Right cardiac atrium (tissue), 5 donors: Measurements from ENCODE around the gene APBB2. TPM values are rescaled to one million over a fixed set of nuclear protein-coding genes. Genes with fewer than 3 reads are reported as not detected.
"Not testable (repeated sequence)": the region's sequence is repeated elsewhere in the genome, so short reads cannot be mapped to it uniquely, and the experiment has no call there.

Experiments
- ATAC-seq, 2 donors: fragments of 200-7000 bp; cut with Tn5 transposase; one replicate each; pipeline versions ENCODE4 v1.8.0 to v1.9.1; 2020; ENCODE audit warnings: moderate library complexity in 2 of 2, mild to moderate bottlenecking in 1 of 2
- DNase-seq, 3 donors: peaks; one replicate each; pipeline ENCODE4 v3.0.0-alpha.2; 2020
- H3K27ac ChIP-seq: one replicate; pipeline ENCODE4 v1.5.1; 2013; ENCODE audit warnings: mild to moderate bottlenecking, low read length, control low read depth, moderate library complexity
- H3K27me3 ChIP-seq: one replicate; pipeline ENCODE4 v1.6.1; 2013; ENCODE audit not compliant: control insufficient read depth, insufficient read depth
- H3K4me1 ChIP-seq: one replicate; pipeline ENCODE4 v1.6.1; 2013; ENCODE audit warnings: low read length; ENCODE audit not compliant: control insufficient read depth, insufficient read depth
- H3K4me3 ChIP-seq: one replicate; pipeline ENCODE4 v1.5.1; 2013; ENCODE audit warnings: low read length, control low read depth
- H3K9me3 ChIP-seq: one replicate; pipeline ENCODE4 v1.6.1; 2013; ENCODE audit warnings: low read length; ENCODE audit not compliant: control insufficient read depth
- WGBS: extraction: QIAGEN DNeasy Blood & Tissue Kit; methylation state at CpG from one replicate; pipeline ENCODE4 v1.1.7; 2013; 5-methylcytosine and 5-hydroxymethylcytosine counted together
- intact Hi-C, 4 donors: fragments of 100-400 bp; cut with DNase I; formaldehyde crosslinking; loops; one replicate each; pipeline versions ENCODE4 v1.11.0 to v1.14.0; 2022 to 2023
- polyA plus RNA-seq: library from polyadenylated mRNA; stranded (reverse); fragments of 200-250 nt; gene quantifications from one replicate; pipeline ENCODE4 v1.2.3, GENCODE V29; 2013
- total RNA-seq, 4 donors: library from RNA; stranded (reverse); fragmentation: NEBNext Ultra II Directional; extraction: Animal tissue kit (Norgen Biotek cat#: 25700); gene quantifications; one replicate each; pipeline ENCODE4 v1.2.1, GENCODE V29; 2021
- donor health status: healthy with polysubstance abuse.
- donor health status: DM: no; HTN: yes; CAD: no.
- donor health status: DM: no; HTN: no; CAD: no.
- donor health status: DM: no; HTN: yes; CAD: no; lungs with severe emphysema.
- donor health status: DM: yes; HTN: yes; CAD: no.

APBB2 gene
- total and polyA plus RNA-seq, 5 donors: 12.7 to 46.2 (median 37.0) TPM

GRCh38 chr4:40916218-40916555 is 298.2 kb downstream of the APBB2 start:
- intact Hi-C loops: no loop called here
- DNase-seq (peak in 1 of 3 donors; percentile 33), ATAC-seq (peak; percentile 69 to 75)
- Histone ChIP-seq H3K9me3 (no peaks in the 10 kb centered on the region), H3K4me3 (no peak overlapping the region), H3K27me3 (no peaks in the 10 kb centered on the region), H3K4me1 (peaks cover 13% of the 10 kb centered on the region), H3K27ac (no peak overlapping the region)
- 36% methylated on average over 2 of the region's 2 CpGs for WGBS

- intact Hi-C loops: no loop called here
- Histone ChIP-seq H3K27me3 (no peaks in the 10 kb centered on the region), H3K27ac (no peak overlapping the region), H3K4me1 (peaks cover 13% of the 10 kb centered on the region), H3K4me3 (no peak overlapping the region), H3K9me3 (no peaks in the 10 kb centered on the region)
- 81% methylated on average over 12 of the region's 12 CpGs for WGBS
- ATAC-seq: no peak
- DNase-seq: no peak
Measured at GRCh38 chr4:40915318-40916217, 298.8 kb downstream of the APBB2 start.

- Histone ChIP-seq H3K27me3 (no peaks in the 10 kb centered on the region), H3K9me3 (no peaks in the 10 kb centered on the region), H3K4me1 (peaks cover 7% of the 10 kb centered on the region), H3K4me3 (no peak overlapping the region), H3K27ac (no peak overlapping the region)
- ATAC-seq (no peak), DNase-seq (no peak)
- intact Hi-C loops: no loop called here
- WGBS: 93% methylated on average over 15 of the region's 15 CpGs
Measured at GRCh38 chr4:40912460-40913184, 301.7 kb downstream of the APBB2 start.

- no peaks in the 10 kb centered on the region for H3K4me1 ChIP-seq
- ATAC-seq: peak in 1 of 2 donors; percentile 36
- H3K27ac ChIP-seq: no peak overlapping the region
- intact Hi-C loops: no loop called here
- 79% methylated on average over 5 of the region's 5 CpGs for WGBS
- no peaks in the 10 kb centered on the region for H3K9me3 ChIP-seq
- no peak overlapping the region for H3K4me3 ChIP-seq
- DNase-seq: no peak
- H3K27me3 ChIP-seq: no peaks in the 10 kb centered on the region
Measured at GRCh38 chr4:40910706-40911105, 303.6 kb downstream of the APBB2 start.

- Histone ChIP-seq H3K9me3 (no peaks in the 10 kb centered on the region), H3K4me1 (no peaks in the 10 kb centered on the region), H3K27me3 (no peaks in the 10 kb centered on the region), H3K27ac (no peak overlapping the region), H3K4me3 (no peak overlapping the region)
- 39% methylated on average over 8 of the region's 8 CpGs for WGBS
- intact Hi-C loops: no loop called here
- ATAC-seq: peak in 1 of 2 donors; percentile 79
- DNase-seq: no peak
Measured at GRCh38 chr4:40909363-40909876, 304.9 kb downstream of the APBB2 start.

- Histone ChIP-seq H3K4me1 (no peaks in the 10 kb centered on the region), H3K9me3 (no peaks in the 10 kb centered on the region), H3K27ac (no peak overlapping the region), H3K27me3 (no peaks in the 10 kb centered on the region), H3K4me3 (no peak overlapping the region)
- ATAC-seq: peak; percentile 77 to 82
- WGBS: 46% methylated on average over 12 of the region's 12 CpGs
- intact Hi-C loops: no loop called here
- peak; percentile 53 to 78 (median 69) for DNase-seq
Measured at GRCh38 chr4:40908702-40909362, 305.5 kb downstream of the APBB2 start.

- intact Hi-C loops: no loop called here
- Histone ChIP-seq H3K4me3 (no peak overlapping the region), H3K27me3 (no peaks in the 10 kb centered on the region), H3K4me1 (no peaks in the 10 kb centered on the region), H3K9me3 (no peaks in the 10 kb centered on the region), H3K27ac (no peak overlapping the region)
- ATAC-seq (peak; percentile 5 to 13), DNase-seq (no peak)
- 84% methylated on average over 12 of the region's 12 CpGs for WGBS
Measured at GRCh38 chr4:40908297-40908696, 306.0 kb downstream of the APBB2 start.

DNA sequence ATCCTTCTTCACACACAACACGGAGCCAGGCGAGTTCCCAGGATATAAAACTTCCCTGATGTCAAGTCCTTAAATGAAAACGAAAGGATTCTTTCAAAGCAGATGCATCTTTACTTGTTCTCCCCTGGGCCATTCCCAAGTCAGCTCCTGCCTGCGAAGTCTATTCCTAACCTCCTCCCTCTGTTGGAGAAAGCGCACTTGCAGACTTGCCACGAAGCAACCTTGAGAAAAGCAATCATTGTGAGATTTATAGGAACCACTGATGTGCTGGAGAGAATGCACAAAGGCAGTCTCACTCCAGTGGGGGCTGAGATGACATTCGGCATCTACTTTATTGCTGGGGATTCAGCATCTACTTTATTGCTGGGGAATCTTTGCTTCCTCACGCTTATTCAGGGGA is 308.9 kb downstream of the APBB2 start:
- H3K27me3 ChIP-seq: no peaks in the 10 kb centered on the region
- no peak overlapping the region for H3K4me3 ChIP-seq
- no peaks in the 10 kb centered on the region for H3K4me1 ChIP-seq
- intact Hi-C loops: no loop called here
- ATAC-seq (no peak), DNase-seq (no peak)
- 96% methylated on average over 8 of the region's 8 CpGs for WGBS
- H3K9me3 ChIP-seq: no peaks in the 10 kb centered on the region
- no peak overlapping the region for H3K27ac ChIP-seq

GRCh38 chr4:40900531-40900930 is 313.8 kb downstream of the APBB2 start:
- H3K27ac ChIP-seq, DNase-seq, ATAC-seq, intact Hi-C loops, H3K4me1 ChIP-seq, H3K9me3 ChIP-seq, H3K4me3 ChIP-seq, H3K27me3 ChIP-seq: not testable (repeated sequence)
- WGBS: 97% methylated on average over 4 of the region's 4 CpGs

GRCh38 chr4:40897557-40898203 is 316.7 kb downstream of the APBB2 start:
- H3K27ac ChIP-seq: no peak overlapping the region
- no peak overlapping the region for H3K4me3 ChIP-seq
- WGBS: 39% methylated on average over 10 of the region's 10 CpGs

More at GRCh38 chr4:40897557-40898203, 316.7 kb downstream of the APBB2 start:
- intact Hi-C loops: loop anchor here in 2 of 4 donors (5.0 kb wide), 2 partner anchors 55 to 160 kb away; no protein-coding TSS in a partner anchor
- Histone ChIP-seq H3K9me3 (no peaks in the 10 kb centered on the region), H3K27me3 (no peaks in the 10 kb centered on the region), H3K4me1 (no peaks in the 10 kb centered on the region)
- ATAC-seq (peak; percentile 61 to 77), DNase-seq (peak; percentile 72 to 85 (median 83))
